BLaER1 treated with 17β-estradiol and CSF1 and Interleukin-3, amounts not matched to agents 10 nM and 100 nM (cell line): Measurements from ENCODE around the gene CRYGC.

Source experiments
- H3K27ac ChIP-seq, 11 experiments: shearing (Covaris generic); formaldehyde crosslinking; 2 replicates each; pipeline ENCODE4 v1.8.1; 2022
- H3K27me3 ChIP-seq, 11 experiments: shearing (Covaris generic); formaldehyde crosslinking; 2 replicates each; pipeline ENCODE4 v1.8.1; 2022
- H3K36me3 ChIP-seq, 11 experiments: shearing (Covaris generic); formaldehyde crosslinking; 2 replicates each; pipeline ENCODE4 v1.8.1; 2022
- H3K4me1 ChIP-seq, 10 experiments: shearing (Covaris generic); formaldehyde crosslinking; 2 replicates each; pipeline ENCODE4 v1.8.1; 2022
- H3K4me2 ChIP-seq, 11 experiments: shearing (Covaris generic); formaldehyde crosslinking; 2 replicates each; pipeline ENCODE4 v1.8.1; 2022
- H3K4me3 ChIP-seq, 10 experiments: shearing (Covaris generic); formaldehyde crosslinking; 2 replicates each; pipeline ENCODE4 v1.8.1; 2022
- H3K9ac ChIP-seq, 11 experiments: shearing (Covaris generic); formaldehyde crosslinking; 2 replicates each; pipeline ENCODE4 v1.8.1; 2022
- H3K9me3 ChIP-seq, 11 experiments: shearing (Covaris generic); formaldehyde crosslinking; replicated peaks in 1 of 11; 2 replicates each; pipeline ENCODE4 v1.8.1; 2022
- H4K20me1 ChIP-seq, 11 experiments: shearing (Covaris generic); formaldehyde crosslinking; 2 replicates each; pipeline ENCODE4 v1.8.1; 2022
- Cebpa-rat ChIP-seq, 11 experiments: shearing (Covaris generic); IDR thresholded peaks; 2 replicates each; pipeline ENCODE4 v1.8.1; 2022

The CRYGC gene

DNA sequence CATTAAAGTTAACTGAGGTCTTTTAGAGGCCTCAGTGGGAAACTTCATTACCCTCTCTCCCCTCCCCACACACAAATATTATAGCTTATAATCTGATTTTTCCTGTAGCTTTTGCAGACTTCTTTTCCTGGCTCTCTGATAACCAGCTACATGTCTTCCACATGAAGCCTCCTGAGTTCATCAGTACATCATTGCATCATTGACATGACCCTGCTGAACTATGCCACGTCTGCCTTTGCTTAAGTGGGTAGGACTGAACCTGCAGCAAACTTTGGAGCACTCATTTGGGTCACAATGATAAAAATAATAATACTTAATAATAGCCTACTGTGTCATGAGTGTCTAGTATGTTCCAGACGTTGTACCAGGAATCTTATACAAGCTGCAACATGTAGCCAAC lies 26.8 kb upstream of the CRYGC start:
- no peak overlapping the region for H3K4me3 ChIP-seq
- no peak overlapping the region for H3K27ac ChIP-seq
- no peaks in the 10 kb centered on the region for H4K20me1 ChIP-seq
- H3K9me3 ChIP-seq = peaks cover 4 to 13% (median 7%) of the 10 kb centered on the region in 11 experiments; a peak in 18 of 22 replicates
- H3K9ac ChIP-seq = no peak overlapping the region
- H3K4me1 ChIP-seq = no peaks in the 10 kb centered on the region
- no peak for TF ChIP-seq Cebpa-rat (IDR thresholded peaks at IDR 0.05)
- H3K36me3 ChIP-seq = no peaks in the 10 kb centered on the region
- no peaks in the 10 kb centered on the region for H3K27me3 ChIP-seq
- H3K4me2 ChIP-seq = no peak overlapping the region

DNA sequence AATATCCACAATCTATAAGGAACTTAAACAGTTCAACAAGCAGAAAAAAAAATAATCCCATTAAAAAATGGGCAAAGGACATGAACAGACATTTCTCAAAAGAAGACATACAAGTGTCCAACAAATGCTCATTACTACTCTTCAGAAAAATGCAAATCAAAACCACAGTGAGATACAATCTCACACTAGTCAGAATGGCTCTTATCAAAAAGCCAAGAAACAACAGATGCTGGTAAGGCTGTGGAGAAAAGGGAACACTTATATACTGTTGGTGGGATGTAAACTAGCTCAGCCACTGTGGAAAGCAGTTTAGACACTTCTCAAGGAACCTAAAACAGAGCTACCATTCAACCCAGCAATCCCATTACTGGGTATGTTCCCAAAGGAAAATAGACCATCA lies 23.5 kb upstream of the CRYGC start:
- Histone ChIP-seq H3K36me3 (no peaks in the 10 kb centered on the region), H3K9ac (no peak overlapping the region), H3K4me2 (no peak overlapping the region), H3K4me1 (0 out of 20 replicates have a peak, but pooled peaks cover 0 to 6% (median 0%) of the 10 kb centered on the region in 10 experiments), H3K4me3 (no peak overlapping the region), H3K27ac (no peak overlapping the region), H3K9me3 (peaks cover 9 to 19% (median 13%) of the 10 kb centered on the region in 11 experiments; a peak in 18 of 22 replicates), H3K27me3 (no peaks in the 10 kb centered on the region), H4K20me1 (no peaks in the 10 kb centered on the region)
- TF ChIP-seq Cebpa-rat (IDR thresholded peaks at IDR 0.05) = no peak

DNA sequence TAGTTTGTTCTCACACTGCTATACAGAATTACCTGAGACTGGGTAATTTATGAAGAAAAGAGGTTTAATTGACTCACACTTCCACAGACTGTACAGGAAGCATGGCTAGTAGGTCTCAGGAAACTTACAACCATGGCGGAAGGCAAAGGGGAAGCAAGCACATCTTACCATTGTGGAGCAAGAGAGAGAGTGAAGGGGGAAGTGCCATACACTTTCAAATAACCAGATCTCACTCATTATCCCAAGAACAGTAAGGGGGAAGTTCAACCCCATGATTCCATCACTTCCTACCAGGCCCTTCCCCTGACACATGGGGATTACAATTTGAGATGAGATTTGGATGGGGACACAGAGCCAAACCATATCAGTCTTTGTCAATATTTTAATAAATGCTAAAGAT lies 21.3 kb upstream of the CRYGC start:
- Histone ChIP-seq H3K9ac (no peak overlapping the region), H4K20me1 (no peaks in the 10 kb centered on the region), H3K27me3 (no peaks in the 10 kb centered on the region), H3K36me3 (no peaks in the 10 kb centered on the region), H3K4me1 (0 out of 20 replicates have a peak, but pooled peaks cover 0 to 6% (median 0%) of the 10 kb centered on the region in 10 experiments), H3K27ac (no peak overlapping the region), H3K4me2 (no peak overlapping the region), H3K9me3 (peaks cover 9 to 19% (median 13%) of the 10 kb centered on the region in 11 experiments; a peak in 18 of 22 replicates), H3K4me3 (no peak overlapping the region)
- TF ChIP-seq Cebpa-rat (IDR thresholded peaks at IDR 0.05) = no peak

DNA sequence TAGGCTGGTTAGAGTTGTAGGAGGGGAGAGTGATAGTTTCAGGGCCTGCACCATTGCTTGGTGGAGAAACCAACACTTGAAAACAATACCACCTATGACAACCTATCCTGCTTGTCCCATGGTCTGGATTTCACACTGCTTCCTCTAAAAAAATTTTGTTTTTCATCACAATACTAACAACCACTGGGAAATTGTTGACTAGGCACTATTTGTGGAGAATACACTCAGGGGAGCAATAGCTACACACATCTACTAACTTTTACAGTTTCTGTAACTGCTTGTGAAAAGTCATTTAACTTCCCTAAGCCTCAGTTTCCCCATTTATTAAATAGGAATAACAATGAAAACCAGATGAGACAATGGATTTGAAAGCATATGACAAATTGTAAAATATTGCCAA lies 20.5 kb upstream of the CRYGC start:
- no peak for TF ChIP-seq Cebpa-rat (IDR thresholded peaks at IDR 0.05)
- no peak overlapping the region for H3K9ac ChIP-seq
- peaks cover 9 to 19% (median 13%) of the 10 kb centered on the region in 11 experiments; a peak in 18 of 22 replicates for H3K9me3 ChIP-seq
- H3K36me3 ChIP-seq = no peaks in the 10 kb centered on the region
- H3K4me1 ChIP-seq = 0 out of 20 replicates have a peak, but pooled peaks cover 0 to 6% (median 0%) of the 10 kb centered on the region in 10 experiments
- no peak overlapping the region; a peak in 1 of 22 replicates for H3K4me2 ChIP-seq
- no peak overlapping the region for H3K27ac ChIP-seq
- H3K4me3 ChIP-seq = no peak overlapping the region
- H3K27me3 ChIP-seq = no peaks in the 10 kb centered on the region
- H4K20me1 ChIP-seq = no peaks in the 10 kb centered on the region

DNA sequence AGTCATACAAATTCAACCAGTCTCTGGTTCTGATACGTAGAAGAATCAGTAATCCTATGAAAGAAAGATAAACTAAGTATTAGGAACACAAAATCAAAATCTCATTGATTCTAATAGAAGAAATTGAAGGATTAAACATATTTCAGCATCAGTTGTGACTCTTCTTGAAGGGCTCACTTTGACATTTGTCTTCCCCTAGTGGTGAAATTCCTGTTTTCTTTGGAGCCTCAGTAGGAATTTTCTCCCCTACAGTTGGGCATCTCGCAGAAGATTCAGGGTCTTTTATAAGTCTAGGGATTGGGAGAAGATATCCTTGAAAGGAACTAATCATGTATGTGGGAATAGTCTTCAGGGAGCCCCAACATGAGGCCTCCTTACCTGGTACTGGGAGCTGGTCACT lies 19.2 kb upstream of the CRYGC start:
- 0 out of 20 replicates have a peak, but pooled peaks cover 0 to 6% (median 0%) of the 10 kb centered on the region in 10 experiments for H3K4me1 ChIP-seq
- no peak overlapping the region for H3K9ac ChIP-seq
- H3K9me3 ChIP-seq = peaks cover 9 to 19% (median 13%) of the 10 kb centered on the region in 11 experiments; a peak in 18 of 22 replicates
- no peak for TF ChIP-seq Cebpa-rat (IDR thresholded peaks at IDR 0.05)
- H3K4me3 ChIP-seq = no peak overlapping the region
- H4K20me1 ChIP-seq = no peaks in the 10 kb centered on the region
- no peak overlapping the region for H3K4me2 ChIP-seq
- no peak overlapping the region for H3K27ac ChIP-seq
- H3K27me3 ChIP-seq = no peaks in the 10 kb centered on the region
- H3K36me3 ChIP-seq = no peaks in the 10 kb centered on the region

DNA sequence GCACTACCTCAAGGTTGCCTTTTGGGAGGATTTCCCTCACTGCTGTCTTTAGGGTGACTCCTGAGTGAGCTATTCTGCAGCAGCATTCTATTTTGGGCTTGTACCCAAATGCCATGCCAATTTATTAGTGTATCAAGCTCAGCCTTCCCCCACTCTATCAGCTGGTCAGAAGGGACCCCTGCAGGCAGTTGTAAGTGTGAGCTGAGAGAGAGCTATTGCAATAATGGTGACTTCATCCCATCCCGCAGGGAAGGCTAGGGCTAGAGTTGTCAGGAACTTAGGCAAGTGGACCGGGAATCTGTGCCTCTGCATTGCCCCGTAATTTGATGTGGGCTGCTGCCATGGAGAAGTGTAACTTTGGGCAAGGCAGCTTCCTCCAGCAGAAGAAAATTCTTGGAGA lies 18.1 kb upstream of the CRYGC start:
- no peak for TF ChIP-seq Cebpa-rat (IDR thresholded peaks at IDR 0.05)
- H3K4me1 ChIP-seq = 0 out of 20 replicates have a peak, but pooled peaks cover 0 to 6% (median 0%) of the 10 kb centered on the region in 10 experiments
- H3K36me3 ChIP-seq = no peaks in the 10 kb centered on the region
- no peaks in the 10 kb centered on the region for H4K20me1 ChIP-seq
- H3K27me3 ChIP-seq = no peaks in the 10 kb centered on the region
- H3K9me3 ChIP-seq = peaks cover 9 to 19% (median 13%) of the 10 kb centered on the region in 11 experiments; a peak in 18 of 22 replicates
- no peak overlapping the region for H3K4me3 ChIP-seq
- H3K27ac ChIP-seq = no peak overlapping the region
- H3K4me2 ChIP-seq = no peak overlapping the region
- H3K9ac ChIP-seq = no peak overlapping the region

DNA sequence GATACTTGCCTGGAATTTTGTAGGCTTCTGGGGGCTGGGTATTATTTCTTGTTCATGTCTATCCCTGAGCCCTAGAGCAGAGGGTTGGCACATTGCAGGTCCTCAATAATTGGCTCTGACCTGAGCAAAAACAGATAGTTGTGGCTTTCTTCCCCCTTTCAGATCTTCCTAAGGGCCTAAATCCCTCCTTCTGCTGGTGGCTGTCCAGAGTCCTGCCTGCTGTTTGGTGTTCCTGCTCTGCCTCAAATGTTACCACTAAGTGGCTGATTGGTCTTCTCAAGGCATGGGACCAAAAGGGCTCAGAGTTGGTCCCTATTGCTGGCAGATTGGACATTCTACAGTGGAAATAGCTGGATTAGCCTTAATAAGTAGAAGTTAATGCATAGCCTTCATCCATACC lies 17.4 kb upstream of the CRYGC start:
- Histone ChIP-seq H3K27ac (no peak overlapping the region), H3K4me3 (no peak overlapping the region), H4K20me1 (no peaks in the 10 kb centered on the region), H3K36me3 (no peaks in the 10 kb centered on the region), H3K9me3 (peaks cover 6 to 16% (median 11%) of the 10 kb centered on the region in 11 experiments; a peak in 18 of 22 replicates), H3K27me3 (no peaks in the 10 kb centered on the region), H3K9ac (no peak overlapping the region), H3K4me2 (no peak overlapping the region), H3K4me1 (0 out of 20 replicates have a peak, but pooled peaks cover 0 to 6% (median 0%) of the 10 kb centered on the region in 10 experiments)
- TF ChIP-seq Cebpa-rat (IDR thresholded peaks at IDR 0.05) = no peak

DNA sequence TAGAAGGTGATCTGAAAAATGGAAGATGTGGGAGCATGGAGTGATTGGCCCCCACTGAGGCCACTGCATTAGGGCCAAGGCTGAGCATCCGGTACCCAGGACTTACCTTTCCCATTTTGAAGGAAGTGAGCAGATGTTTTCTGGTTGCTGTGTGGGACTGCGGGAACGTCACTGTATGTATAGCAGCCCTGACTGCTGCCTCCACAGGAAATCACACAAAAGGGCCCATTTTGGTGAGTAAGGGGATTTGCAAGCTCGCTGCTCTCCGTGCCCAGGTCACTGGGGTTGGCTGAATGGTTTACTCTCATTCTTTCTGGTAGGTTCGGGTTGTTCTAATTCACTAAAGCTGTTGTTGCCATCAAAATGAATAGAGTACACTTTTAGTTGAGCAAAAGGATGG lies 16.4 kb upstream of the CRYGC start, which contains the start of gene CRYGB:
Gene CRYGB, minus strand, starts transcription at position 153 of the 400 bp plus-strand sequence. Its CDS starts 38 bp downstream, at position 115.
- Histone ChIP-seq H3K9ac (no peak within 1 kb of the TSS), H3K27me3 (no peaks in the 10 kb centered on the region), H3K9me3 (peaks cover 0 to 5% (median 2%) of the 10 kb centered on the region in 11 experiments; a peak in 6 of 22 replicates), H3K36me3 (no peaks in the 10 kb centered on the region), H3K27ac (no peak within 1 kb of the TSS), H4K20me1 (no peaks in the 10 kb centered on the region), H3K4me2 (no peak within 1 kb of the TSS), H3K4me3 (no peak within 1 kb of the TSS), H3K4me1 (0 out of 20 replicates have a peak, but pooled peaks cover 0 to 6% (median 0%) of the 10 kb centered on the region in 10 experiments)
- no peak for TF ChIP-seq Cebpa-rat (IDR thresholded peaks at IDR 0.05)

DNA sequence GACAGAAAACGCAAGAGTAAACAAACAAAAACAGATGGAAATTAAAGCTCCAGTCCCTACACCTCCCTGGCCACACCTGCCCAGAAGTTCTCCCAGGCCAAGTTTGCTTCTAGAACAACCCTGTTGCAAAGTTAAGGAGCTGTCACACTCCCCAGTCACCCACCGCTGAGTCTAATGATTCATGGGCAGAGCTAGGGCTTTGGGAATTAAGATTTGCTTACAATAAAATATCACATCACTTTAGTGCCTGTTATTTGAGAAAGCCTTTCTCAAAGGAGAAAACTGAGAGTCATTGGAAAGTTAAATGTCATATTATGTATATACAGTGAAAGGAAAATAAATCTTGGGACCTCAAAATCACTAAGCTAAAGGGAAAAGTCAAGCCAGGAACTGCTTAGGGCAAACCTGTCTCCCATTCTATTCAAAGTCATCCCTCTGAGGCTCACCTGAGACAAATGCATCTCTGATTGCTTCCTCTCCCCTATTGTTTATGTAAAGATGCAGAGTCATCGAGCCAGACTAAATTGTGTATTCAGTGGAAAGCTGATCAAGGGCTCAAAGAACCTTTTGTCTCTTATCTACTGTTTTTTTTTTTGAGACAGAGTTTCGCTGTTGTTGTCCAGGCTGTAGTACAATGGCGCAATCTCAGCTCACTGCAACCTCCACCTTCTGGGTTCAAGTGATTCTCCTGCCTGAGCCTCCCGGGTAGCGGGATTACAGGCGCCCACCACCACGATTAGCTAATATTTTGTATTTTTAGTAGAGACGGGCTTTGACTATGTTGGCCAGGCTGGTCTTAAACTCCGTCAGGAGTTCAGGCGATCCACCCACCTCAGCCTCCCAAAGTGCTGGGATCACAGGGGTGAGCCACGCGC lies 13.5 kb upstream of the CRYGC start:
- Histone ChIP-seq H4K20me1 (no peaks in the 10 kb centered on the region), H3K9ac (no peak overlapping the region), H3K27ac (no peak overlapping the region), H3K9me3 (peaks cover 8 to 20% (median 17%) of the 10 kb centered on the region in 11 experiments; a peak in 20 of 22 replicates), H3K36me3 (no peaks in the 10 kb centered on the region), H3K4me3 (no peak overlapping the region), H3K4me2 (no peak overlapping the region), H3K27me3 (no peaks in the 10 kb centered on the region), H3K4me1 (no peaks in the 10 kb centered on the region)
- TF ChIP-seq Cebpa-rat (IDR thresholded peaks at IDR 0.05) = no peak
